ENCODE results near the gene HOXD1.
A peak's percentile ranks its signal among the peaks of the same experiment; 100 is the strongest.

HOXD1 gene

GRCh38 chr2:176184749-176185148, 3.7 kb upstream of the HOXD1 start:
- no peak for DNase-seq (ENCODE audit: low spot score)

DNA sequence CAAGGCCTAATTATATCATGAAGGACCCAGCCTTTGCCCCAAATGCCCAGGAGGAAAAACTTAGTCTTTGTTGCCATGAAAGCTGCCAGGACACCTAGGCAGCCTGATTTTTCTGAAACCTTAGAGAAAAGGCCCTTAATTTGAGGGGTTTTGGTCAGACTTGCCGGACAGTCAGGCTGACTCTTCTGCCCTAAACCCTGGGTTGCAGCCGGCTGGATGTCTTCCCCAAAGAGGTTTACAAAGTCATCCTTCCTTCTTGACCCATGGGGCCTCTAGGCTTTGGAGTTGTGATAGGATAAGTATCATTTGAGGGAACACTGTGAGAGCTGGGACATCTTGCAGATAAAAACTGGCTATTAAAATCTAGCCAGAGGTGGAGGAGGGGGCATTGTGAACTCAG, 2.4 kb upstream of the HOXD1 start:
- DNase-seq (ENCODE audit: low spot score) = no peak

DNA sequence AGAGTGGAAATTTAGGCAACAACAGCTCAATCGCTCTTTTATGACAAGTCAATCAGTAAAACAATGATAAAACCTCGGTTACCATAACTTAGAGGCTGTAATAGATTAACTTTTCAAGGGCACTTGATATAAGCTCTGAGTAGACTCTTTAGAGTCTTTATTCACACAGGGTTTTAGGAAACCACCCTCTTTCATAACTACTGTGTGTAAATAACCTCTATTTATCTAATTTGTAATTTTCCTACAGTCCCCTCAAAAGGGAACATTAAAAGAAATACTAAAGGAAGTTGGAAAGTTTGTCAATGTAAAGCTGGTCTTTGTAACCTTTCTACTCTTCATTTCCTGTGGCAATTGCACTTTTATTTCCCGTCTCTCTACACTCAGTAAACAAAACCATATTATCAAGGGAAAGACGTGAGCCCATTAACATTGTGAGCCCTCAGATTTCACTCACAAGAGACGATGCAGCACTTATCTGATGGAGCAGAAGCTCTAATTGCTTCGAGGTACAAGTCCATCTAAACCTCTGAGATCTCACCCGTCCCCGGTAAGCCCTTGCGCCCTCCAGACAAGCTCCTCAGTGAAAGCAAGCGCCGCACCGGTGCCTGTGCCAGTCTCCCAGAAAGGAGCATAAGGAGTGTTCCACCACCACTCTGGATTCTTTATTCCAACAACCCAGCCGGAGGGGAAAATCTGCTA, 1.1 kb upstream of the HOXD1 start:
- peak; percentile 70 for DNase-seq (ENCODE audit: low spot score)

- no peak for DNase-seq (ENCODE audit: low spot score)
Measured at GRCh38 chr2:176188774-176189680, 559 bp downstream of the HOXD1 start.

DNA sequence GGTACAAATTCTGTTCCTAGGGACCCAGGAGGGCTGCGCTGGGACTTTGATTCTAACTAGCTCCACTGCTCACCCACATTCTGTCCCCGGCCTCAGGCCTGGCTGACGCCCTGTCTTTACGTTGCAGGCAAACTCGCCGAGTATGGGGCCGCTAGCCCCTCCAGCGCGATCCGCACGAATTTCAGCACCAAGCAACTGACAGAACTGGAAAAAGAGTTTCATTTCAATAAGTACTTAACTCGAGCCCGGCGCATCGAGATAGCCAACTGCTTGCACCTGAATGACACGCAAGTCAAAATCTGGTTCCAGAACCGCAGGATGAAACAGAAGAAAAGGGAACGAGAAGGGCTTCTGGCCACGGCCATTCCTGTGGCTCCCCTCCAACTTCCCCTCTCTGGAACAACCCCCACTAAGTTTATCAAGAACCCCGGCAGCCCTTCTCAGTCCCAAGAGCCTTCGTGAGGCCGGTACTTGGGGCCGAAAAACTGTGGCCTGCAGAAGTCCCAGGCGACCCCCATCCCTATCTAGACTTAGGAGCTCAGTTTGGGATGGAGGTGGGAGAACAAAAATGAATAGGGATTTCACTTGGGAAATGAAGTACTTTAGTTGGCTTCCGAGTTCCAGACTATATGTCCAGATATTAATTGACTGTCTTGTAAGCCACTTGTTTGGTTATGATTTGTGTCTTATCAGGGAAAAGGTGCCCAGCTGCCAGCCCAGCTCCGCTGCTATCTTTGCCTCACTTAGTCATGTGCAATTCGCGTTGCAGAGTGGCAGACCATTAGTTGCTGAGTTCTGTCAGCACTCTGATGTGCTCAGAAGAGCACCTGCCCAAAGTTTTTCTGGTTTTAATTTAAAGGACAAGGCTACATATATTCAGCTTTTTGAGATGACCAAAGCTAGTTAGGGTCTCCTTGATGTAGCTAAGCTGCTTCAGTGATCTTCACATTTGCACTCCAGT, 1.5 kb downstream of the HOXD1 start:
- no peak for DNase-seq (ENCODE audit: low spot score)

DNA sequence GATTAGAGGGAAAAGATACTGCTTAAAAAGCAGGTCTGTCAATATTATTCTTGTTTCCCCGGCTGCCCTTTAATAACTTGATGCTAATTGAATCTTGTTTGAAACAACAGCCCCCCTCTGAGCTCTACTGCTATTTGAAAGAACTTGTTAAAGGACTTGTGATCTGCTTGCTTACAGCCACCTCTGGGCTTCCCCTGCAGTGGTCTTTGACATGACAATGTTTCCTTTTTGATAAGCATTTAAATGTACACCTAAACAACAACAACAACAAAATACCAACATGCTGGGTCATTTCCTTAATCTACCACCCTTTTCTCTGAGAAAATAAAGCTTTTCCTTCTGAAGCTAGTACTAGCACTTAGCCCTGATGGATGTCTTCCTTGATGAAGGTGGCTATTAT, 3.9 kb downstream of the HOXD1 start:
- no peak for DNase-seq (ENCODE audit: low spot score)

GRCh38 chr2:176193048-176193447, 4.6 kb downstream of the HOXD1 start:
- no peak for DNase-seq (ENCODE audit: low spot score)

DNA sequence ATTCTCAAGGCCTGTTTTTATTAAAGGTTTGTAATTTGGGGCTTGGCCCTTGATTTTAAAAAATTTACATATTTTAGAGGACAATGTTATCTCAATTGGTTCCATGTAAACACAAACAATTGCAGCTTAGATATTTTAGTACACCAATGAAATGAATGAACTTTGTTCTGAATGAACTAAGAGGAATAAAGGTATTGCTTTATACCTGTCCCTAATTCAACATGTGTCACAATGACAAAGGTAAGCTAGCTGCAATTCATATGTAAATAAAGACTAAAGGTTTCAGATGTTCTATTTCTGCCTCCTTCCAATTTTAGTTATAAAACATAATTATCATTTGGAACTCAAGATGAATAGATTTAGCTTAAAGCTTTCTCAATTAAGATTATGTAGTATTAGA, 11.4 kb downstream of the HOXD1 start:
- DNase-seq (ENCODE audit: low spot score) = no peak

GRCh38 chr2:176200971-176201370, 12.5 kb downstream of the HOXD1 start:
- DNase-seq (ENCODE audit: low spot score) = no peak

GRCh38 chr2:176202491-176202890, 14.0 kb downstream of the HOXD1 start:
- no peak for DNase-seq (ENCODE audit: low spot score)

DNA sequence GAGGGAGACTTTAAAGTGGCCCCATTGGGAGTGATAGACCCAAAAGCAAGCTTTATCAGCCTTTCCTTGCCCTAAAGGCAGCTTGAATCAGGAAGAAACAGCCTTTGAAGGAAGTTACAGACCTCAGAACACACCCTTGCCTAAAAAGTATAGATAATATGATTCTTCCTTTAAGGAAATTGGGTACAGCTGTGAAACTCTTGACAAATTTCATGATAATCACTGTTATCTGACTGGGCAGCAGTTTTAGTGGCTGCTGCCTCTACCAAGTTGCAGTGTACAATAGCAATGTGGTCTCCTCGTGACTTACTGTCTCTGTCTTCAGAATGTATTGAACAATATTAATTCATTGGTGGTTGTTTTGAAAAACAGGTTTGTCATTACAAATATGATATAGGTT, 16.7 kb downstream of the HOXD1 start:
- DNase-seq (ENCODE audit: low spot score) = no peak

DNA sequence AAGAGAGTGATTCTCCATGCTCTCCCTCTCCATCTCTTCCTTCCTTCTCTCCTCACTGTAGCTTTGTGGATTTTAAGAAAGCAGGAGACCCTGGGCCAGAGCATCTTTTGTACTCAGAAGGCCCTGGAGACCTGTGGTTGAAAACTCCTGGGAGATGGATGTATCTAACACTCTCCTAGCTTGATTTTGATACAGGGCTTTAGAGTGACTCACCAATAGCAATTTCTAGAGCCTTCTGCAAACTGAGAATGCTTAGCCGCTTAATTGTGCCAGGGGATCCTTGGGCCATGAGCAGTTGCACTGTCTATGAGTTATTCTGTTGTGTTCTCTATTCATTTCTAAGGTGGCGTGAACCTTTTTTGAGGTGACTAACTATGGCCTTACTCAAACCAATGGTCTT, 17.7 kb downstream of the HOXD1 start:
- DNase-seq (ENCODE audit: low spot score) = no peak

DNA sequence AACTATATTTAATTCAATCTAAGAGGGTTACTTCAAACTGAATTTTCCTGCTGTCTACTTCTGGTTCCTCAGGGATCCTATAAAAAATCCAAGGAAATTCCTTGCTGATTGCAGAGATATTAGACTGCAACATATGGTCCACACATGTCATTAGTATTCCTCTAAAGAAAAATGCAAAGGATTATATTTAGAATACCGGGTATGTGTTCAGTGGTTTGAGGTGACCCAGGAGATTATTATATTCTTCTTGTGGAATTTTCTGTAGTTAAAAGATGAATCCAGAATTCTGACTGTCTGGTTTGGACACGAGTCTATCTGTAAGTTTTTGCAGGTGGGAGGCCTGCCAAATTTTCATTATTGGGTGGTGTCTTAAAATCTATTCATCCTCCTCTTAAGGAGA, 18.2 kb downstream of the HOXD1 start:
- DNase-seq (ENCODE audit: low spot score) = no peak

DNA sequence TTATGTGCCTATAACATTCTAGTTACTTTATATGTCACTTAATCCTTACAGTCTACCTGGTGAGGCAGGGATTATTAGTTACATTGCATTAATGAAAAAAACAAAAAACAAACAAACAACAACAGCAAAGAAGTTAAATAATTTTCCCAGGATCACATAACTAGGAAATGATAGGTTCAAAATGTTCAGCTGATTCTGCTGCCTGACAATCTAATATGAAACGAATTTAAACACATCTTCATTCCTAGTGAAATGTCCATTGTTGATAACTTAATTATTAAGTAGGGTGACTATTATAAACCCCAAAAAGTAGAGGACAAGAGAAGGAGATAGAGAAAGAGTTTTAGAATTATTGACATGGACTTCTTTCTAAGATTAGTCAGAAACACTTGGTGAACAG, 22.6 kb downstream of the HOXD1 start:
- DNase-seq (ENCODE audit: low spot score) = no peak

DNA sequence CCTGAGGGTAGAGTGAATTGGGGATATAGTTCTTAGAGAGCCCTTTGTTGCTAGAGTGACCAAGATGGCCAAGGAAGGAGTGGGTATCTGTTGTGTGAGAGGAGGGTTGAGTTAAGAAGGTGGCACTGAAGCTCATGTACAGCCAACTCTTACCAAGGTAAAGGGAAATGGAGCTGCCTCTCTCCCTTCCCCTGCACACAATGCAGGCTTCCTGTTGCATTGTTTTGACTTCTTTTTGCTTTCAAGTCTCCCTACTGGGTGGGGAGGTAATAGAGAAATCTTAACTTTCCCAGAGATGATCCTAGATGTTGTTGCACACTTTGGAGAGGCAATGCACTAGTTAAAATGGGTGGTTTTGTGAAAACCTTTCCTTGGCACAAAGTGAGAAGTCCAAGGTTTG, 23.8 kb downstream of the HOXD1 start:
- no peak for DNase-seq (ENCODE audit: low spot score)

DNA sequence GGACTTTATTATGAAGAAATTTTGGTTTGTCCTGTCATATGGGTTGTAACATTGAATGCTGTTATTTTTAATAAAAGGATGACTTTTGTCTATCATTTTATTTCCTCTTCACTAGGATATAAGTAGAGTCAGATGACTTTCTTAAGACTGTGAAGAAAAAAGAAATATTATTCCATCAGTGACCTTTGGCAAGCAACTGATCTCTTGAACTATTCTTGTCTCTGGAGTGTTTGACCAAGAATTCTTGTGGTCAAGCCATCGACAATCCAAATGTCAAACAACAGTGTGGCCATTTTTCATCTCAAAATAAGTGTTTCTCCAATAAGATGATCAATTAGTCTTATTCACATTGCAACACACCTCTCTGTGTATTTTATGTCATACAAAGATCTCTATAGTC, 24.9 kb downstream of the HOXD1 start:
- DNase-seq (ENCODE audit: low spot score) = no peak

DNA sequence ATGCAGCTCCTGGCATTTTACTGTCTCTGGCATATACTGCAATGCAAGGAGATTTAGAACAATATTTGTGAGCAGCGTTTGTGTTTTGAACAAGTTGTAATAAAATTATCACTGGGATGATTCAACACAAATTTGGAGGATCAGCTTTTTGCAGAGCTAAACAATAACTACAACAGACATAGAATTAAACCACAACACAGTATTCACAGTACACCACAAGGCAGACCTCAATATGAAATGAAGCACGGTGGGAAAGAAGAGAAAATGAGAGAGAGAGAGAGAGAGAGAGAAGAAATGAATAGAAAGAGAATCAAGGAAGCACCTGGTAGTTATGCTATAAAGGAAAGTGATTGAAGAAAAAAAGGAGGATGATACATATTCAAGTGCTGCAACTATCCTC, 39.4 kb downstream of the HOXD1 start:
- DNase-seq (ENCODE audit: low spot score) = no peak

- DNase-seq (ENCODE audit: low spot score) = no peak
Measured at GRCh38 chr2:176234156-176234555, 45.7 kb downstream of the HOXD1 start.

- DNase-seq (ENCODE audit: low spot score) = no peak
Measured at GRCh38 chr2:176234940-176235339, 46.5 kb downstream of the HOXD1 start.

DNA sequence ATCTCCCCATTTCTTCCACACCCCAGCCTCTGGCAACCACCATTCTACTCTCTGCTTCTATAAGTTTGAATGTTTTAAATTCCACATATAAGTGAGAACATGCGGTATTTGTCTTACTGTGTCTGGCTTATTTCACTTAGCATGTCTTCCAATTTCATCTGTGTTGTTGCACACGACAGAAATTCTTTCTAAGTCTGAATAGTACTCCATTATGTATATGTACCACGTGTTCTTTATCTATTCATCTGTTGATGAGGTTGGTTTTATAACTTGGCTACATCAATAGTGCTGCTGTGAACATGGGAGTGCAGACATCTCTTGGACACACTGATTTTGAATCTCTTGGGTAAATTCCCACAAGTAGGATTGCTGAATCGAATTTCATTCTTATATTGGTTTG, 49.0 kb downstream of the HOXD1 start:
- no peak for DNase-seq (ENCODE audit: low spot score)

DNA sequence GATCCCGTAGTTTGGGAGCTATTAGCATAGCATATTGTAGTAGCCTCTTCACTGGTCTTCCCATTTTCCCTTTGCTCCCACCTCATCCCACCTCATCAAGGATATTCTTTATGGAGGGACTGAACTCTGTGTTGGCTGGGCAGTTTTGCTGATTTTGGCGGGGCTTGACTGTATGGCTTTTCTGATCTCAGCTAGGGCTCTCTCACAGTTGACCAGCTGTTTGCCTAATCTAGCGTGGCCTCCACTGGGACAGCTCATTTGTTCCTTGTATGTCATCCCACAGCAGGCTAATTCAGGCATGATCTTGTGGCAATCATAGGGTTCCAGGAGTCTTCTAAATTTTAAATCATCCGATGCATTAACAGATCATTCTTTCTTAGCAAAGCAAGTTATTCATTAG, 50.6 kb downstream of the HOXD1 start:
- no peak for DNase-seq (ENCODE audit: low spot score)

DNA sequence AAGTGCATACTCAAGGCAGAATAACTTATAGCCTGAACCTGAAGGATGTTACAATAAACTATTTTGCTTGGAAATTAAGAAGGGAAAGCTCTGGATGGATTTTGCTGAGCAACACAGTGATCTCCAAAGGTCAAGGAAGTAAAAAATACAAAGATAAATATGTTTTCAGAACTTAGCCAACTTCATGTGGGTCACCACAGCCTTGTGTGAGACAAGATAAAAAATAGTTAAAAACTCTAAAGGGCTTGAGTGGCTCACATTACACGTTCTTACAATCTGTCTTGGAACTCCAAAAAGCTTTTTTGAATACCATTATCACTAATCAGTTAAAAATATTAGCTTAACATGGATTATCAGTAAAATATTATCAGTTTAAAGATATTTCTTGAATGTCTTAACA, 51.8 kb downstream of the HOXD1 start:
- no peak for DNase-seq (ENCODE audit: low spot score)
